ENCODE data around the gene SWSAP1. TPM values are rescaled to one million over a fixed set of nuclear protein-coding genes. Genes with fewer than 3 reads are reported as not detected.
A peak's percentile ranks its signal among the peaks of the same experiment; 100 is the strongest.

SWSAP1 gene
- total and polyA plus RNA-seq, 9 of the 15 experiments (the other 6 are each of a cell fraction or from before 2014, with no cell fraction given): 0.18 to 2.8 (median 1.7) TPM

DNA sequence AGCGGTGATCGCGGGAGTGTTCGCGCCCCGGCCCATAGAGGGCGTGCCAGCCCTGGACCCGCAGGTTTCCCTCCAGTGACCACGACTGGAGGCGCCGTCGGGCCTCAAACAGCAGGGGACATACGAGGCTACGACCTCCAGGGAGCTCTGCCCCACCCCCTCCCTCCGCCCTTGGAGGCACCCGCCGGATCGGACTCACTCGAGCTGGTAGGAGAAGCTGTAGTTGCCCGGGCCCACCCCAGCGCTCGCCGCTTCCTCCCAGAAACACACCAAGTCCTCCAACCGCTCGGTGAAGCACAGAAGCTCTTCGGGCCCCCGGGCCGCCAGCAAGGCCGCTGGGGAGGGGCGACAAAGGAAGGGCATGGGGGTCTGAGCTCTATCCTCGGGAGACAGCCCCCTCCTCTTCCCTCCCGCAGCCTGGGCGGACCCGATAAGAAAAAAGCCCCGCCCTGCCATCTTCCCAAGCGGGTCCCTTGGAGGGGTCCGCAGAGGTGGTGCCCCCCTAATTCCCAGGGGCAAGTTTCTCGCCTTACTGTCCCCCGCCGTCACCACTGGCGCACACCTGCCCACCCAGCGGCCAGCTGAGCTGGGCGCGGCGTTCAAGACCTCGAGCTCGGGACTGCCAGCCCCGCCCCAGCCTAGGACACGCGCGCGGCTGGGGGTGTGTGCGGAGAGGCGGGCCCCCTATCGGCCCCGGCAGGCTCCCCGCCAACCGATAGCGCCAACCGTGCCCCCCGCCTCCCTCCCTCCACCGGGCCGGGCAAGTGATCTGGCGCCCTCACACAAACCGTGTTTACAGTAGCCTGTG lies 8.6 kb downstream of the SWSAP1 start (continued):
- TF ChIP-seq HDAC2 (IDR thresholded peaks at IDR 0.05): no peak; the same call in 1 of the 2 replicates
- TF ChIP-seq EWSR1 (IDR thresholded peaks at IDR 0.05; ENCODE audit: borderline replicate concordance, low read depth, partially characterized antibody): no peak
- TF ChIP-seq, protein P1, sequence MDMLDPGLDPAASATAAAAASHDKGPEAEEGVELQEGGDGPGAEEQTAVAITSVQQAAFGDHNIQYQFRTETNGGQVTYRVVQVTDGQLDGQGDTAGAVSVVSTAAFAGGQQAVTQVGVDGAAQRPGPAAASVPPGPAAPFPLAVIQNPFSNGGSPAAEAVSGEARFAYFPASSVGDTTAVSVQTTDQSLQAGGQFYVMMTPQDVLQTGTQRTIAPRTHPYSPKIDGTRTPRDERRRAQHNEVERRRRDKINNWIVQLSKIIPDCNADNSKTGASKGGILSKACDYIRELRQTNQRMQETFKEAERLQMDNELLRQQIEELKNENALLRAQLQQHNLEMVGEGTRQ (CRISPR knock-in tag; IDR thresholded peaks at IDR 0.05): no peak
- TF ChIP-seq, protein P2, sequence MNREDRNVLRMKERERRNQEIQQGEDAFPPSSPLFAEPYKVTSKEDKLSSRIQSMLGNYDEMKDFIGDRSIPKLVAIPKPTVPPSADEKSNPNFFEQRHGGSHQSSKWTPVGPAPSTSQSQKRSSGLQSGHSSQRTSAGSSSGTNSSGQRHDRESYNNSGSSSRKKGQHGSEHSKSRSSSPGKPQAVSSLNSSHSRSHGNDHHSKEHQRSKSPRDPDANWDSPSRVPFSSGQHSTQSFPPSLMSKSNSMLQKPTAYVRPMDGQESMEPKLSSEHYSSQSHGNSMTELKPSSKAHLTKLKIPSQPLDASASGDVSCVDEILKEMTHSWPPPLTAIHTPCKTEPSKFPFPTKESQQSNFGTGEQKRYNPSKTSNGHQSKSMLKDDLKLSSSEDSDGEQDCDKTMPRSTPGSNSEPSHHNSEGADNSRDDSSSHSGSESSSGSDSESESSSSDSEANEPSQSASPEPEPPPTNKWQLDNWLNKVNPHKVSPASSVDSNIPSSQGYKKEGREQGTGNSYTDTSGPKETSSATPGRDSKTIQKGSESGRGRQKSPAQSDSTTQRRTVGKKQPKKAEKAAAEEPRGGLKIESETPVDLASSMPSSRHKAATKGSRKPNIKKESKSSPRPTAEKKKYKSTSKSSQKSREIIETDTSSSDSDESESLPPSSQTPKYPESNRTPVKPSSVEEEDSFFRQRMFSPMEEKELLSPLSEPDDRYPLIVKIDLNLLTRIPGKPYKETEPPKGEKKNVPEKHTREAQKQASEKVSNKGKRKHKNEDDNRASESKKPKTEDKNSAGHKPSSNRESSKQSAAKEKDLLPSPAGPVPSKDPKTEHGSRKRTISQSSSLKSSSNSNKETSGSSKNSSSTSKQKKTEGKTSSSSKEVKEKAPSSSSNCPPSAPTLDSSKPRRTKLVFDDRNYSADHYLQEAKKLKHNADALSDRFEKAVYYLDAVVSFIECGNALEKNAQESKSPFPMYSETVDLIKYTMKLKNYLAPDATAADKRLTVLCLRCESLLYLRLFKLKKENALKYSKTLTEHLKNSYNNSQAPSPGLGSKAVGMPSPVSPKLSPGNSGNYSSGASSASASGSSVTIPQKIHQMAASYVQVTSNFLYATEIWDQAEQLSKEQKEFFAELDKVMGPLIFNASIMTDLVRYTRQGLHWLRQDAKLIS (CRISPR knock-in tag; IDR thresholded peaks at IDR 0.05): peak; percentile 43; the same call in 1 of the 2 replicates
- TF ChIP-seq ZNF507 (tag; conservative IDR thresholded peaks at IDR 0.05): no peak
- no peak for TF ChIP-seq SRSF9 (IDR thresholded peaks at IDR 0.05; ENCODE audit: borderline replicate concordance, low read depth, low read length)
- TF ChIP-seq MBD2 (IDR thresholded peaks at IDR 0.05; ENCODE audit: borderline replicate concordance, low read depth): peak; percentile 26; the same call in 1 of the 2 replicates
- no peak for TF ChIP-seq ELF2 (CRISPR knock-in tag; IDR thresholded peaks at IDR 0.05)
- no peak for TF ChIP-seq HNRNPLL (IDR thresholded peaks at IDR 0.05; ENCODE audit: low read depth, low read length, poor library complexity, severe bottlenecking)
- TF ChIP-seq, protein P3, sequence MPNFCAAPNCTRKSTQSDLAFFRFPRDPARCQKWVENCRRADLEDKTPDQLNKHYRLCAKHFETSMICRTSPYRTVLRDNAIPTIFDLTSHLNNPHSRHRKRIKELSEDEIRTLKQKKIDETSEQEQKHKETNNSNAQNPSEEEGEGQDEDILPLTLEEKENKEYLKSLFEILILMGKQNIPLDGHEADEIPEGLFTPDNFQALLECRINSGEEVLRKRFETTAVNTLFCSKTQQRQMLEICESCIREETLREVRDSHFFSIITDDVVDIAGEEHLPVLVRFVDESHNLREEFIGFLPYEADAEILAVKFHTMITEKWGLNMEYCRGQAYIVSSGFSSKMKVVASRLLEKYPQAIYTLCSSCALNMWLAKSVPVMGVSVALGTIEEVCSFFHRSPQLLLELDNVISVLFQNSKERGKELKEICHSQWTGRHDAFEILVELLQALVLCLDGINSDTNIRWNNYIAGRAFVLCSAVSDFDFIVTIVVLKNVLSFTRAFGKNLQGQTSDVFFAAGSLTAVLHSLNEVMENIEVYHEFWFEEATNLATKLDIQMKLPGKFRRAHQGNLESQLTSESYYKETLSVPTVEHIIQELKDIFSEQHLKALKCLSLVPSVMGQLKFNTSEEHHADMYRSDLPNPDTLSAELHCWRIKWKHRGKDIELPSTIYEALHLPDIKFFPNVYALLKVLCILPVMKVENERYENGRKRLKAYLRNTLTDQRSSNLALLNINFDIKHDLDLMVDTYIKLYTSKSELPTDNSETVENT (CRISPR knock-in tag; IDR thresholded peaks at IDR 0.05): peak; percentile 52; the same call in 1 of the 2 replicates
- no peak for TF ChIP-seq TAF15 (IDR thresholded peaks at IDR 0.05; ENCODE audit: low read depth, low read length)
- TF ChIP-seq BRD9 (IDR thresholded peaks at IDR 0.05; ENCODE audit: low read depth, partially characterized antibody): no peak
- TF ChIP-seq ZNF165 (CRISPR knock-in tag; IDR thresholded peaks at IDR 0.05; ENCODE audit: borderline replicate concordance): no peak
- no peak for TF ChIP-seq HDGF (IDR thresholded peaks at IDR 0.05)
- peak; percentile 41 to 50; a peak in 2 of 4 replicates for TF ChIP-seq NRF1 (conservative IDR thresholded peaks at IDR 0.05 in 1 of 2, IDR thresholded peaks at IDR 0.05 in 1 of 2)
- TF ChIP-seq, protein P4, sequence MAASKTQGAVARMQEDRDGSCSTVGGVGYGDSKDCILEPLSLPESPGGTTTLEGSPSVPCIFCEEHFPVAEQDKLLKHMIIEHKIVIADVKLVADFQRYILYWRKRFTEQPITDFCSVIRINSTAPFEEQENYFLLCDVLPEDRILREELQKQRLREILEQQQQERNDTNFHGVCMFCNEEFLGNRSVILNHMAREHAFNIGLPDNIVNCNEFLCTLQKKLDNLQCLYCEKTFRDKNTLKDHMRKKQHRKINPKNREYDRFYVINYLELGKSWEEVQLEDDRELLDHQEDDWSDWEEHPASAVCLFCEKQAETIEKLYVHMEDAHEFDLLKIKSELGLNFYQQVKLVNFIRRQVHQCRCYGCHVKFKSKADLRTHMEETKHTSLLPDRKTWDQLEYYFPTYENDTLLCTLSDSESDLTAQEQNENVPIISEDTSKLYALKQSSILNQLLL (CRISPR knock-in tag; IDR thresholded peaks at IDR 0.05; ENCODE audit: borderline replicate concordance): no peak
- TF ChIP-seq TCFL5 (CRISPR knock-in tag; conservative IDR thresholded peaks at IDR 0.05): no peak
- TF ChIP-seq CREB1 (IDR thresholded peaks at IDR 0.05): peak; percentile 34; the same call in 1 of the 2 replicates
- peak; percentile 38; the same call in 1 of the 2 replicates for TF ChIP-seq CREB1 (CRISPR knock-in tag; IDR thresholded peaks at IDR 0.05)
- TF ChIP-seq RBM39 (optimal IDR thresholded peaks at IDR 0.05; ENCODE audit: low read depth, low read length): no peak
